HG03575 (cell line): ENCODE results near the gene CD2BP2.
"Not testable (repeated sequence)": the region's sequence is repeated elsewhere in the genome, so short reads cannot be mapped to it uniquely, and the experiment has no call there.

Experiments used
- ATAC-seq: cut with Tn5 transposase; IDR thresholded peaks from one replicate; pipeline ENCODE4 v1.9.1; 2021; ENCODE audit not compliant: unreplicated experiment, insufficient number of reproducible peaks, low FRiP score; ENCODE audit errors: extremely low read depth

Gene CD2BP2

DNA sequence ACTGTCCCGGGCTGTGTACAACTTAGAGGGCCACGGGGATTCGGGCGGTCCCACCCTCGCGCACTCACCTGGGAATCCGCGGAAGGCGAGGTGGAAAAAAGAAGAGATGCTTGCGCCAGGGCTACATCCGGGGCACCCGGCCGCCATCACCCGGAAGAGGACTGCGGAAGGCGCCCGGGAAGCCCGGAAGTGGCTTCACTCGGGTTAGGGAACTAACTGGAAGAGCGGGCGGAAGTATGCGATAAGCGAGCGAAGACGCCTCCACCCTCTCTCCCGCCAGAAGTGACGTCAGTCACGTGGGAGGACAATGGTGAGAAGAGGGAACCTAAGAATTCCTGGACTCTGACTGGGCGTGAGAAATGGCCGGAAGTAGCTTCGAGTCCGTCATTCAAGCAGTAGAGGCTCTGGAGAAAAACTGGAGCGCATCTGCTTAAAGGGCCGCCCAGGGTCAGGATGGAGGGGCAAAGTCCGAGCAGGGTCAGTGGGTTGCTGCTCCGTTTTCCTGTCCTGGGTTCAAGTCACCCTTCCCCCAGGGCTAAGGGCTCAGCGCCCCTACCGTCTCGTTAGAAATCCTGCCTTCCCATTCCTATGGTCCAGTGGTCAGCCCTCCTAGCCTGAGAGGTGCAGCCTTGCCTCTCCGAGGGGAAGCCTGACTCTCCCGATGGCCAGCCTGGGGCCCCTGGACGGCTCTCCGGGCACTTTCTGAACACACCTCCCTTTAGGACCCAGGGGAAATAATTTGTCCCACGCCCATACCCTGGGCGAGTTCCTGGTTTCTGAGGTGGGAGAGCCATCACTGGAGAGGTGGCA, at the start of gene CD2BP2:
Gene CD2BP2 (minus strand): TSS at position 165 of the 810 bp plus-strand sequence. CDS start 627 bp downstream, outside the sequence.
- ATAC-seq = no peak

- no peak for ATAC-seq
Observed at GRCh38 chr16:30401768-30402425, 46.8 kb upstream of the CD2BP2 start.

GRCh38 chr16:30399435-30400186, 44.5 kb upstream of the CD2BP2 start:
- no peak for ATAC-seq

DNA sequence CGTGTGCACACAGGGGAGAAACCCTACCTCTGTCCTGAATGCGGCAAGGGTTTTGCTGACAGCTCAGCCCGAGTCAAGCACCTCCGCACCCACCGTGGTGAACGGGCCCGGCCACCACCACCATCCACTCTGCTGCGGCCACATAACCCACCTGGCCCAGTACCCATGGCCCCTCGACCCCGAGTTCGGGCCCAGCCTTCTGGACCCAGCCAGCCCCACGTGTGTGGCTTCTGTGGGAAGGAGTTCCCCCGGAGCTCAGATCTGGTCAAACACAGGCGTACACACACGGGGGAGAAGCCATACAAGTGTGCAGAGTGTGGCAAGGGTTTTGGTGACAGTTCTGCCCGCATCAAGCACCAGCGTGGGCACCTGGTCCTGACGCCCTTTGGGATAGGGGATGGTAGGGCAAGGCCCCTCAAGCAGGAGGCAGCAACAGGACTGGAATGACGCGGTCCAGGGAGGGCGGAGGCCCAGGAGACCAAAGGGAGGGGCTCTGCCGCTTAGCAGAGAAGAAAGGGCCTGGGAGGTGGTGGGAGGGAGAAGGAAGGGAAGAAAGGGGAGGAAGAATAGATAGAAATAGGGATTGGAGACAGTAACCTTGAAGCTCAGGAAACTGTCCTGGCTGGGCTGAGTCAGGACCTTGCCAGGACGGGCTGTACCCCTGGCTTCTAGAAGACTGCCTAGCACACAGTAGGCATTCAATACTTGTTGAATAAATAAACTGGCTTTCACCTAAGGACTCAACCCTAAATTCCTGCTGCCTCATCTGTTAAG, 43.7 kb upstream of the CD2BP2 start:
- no peak for ATAC-seq

- ATAC-seq = no peak
Observed at GRCh38 chr16:30397776-30398660, 42.9 kb upstream of the CD2BP2 start.

DNA sequence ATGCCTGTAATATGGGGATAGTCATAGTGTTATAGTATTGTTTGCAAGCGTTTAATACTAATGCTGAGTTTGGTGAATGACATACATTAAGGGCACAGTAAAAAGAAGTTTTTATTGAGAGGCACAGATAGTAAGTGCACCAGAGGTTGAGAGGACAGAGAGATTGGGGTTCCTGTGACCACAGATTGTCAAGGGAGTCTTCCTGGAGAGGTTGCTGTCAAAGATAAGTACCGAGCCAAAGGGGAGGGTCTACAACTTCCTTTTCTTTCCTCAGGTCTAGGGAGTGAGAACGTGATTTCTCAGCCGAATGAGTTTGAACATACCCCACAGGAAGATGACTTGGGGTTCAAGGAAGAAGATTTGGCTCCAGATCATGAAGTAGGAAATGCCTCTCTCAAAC, 41.9 kb upstream of the CD2BP2 start:
- no peak for ATAC-seq

DNA sequence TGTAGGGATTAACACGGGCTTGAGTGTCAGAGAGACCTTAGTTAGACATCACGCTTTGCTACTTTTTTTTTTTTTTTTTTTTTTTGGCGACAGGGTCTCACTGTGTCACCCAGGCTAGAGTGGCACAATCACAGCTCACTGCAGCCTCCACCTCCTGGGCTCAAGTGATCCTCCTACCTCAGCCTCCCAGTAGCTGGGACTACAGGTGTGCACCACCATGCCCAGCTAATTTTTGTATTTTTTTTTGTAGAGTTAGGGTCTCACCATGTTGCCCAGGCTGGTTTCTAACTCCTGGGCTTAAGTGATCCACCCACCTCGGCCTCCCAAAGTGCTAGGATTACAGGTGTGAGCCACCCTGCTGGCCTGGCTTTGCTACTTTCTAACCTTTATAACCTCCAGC, 41.5 kb upstream of the CD2BP2 start:
- not testable (repeated sequence) for ATAC-seq

GRCh38 chr16:30395992-30396585, 41.0 kb upstream of the CD2BP2 start:
- no peak for ATAC-seq

DNA sequence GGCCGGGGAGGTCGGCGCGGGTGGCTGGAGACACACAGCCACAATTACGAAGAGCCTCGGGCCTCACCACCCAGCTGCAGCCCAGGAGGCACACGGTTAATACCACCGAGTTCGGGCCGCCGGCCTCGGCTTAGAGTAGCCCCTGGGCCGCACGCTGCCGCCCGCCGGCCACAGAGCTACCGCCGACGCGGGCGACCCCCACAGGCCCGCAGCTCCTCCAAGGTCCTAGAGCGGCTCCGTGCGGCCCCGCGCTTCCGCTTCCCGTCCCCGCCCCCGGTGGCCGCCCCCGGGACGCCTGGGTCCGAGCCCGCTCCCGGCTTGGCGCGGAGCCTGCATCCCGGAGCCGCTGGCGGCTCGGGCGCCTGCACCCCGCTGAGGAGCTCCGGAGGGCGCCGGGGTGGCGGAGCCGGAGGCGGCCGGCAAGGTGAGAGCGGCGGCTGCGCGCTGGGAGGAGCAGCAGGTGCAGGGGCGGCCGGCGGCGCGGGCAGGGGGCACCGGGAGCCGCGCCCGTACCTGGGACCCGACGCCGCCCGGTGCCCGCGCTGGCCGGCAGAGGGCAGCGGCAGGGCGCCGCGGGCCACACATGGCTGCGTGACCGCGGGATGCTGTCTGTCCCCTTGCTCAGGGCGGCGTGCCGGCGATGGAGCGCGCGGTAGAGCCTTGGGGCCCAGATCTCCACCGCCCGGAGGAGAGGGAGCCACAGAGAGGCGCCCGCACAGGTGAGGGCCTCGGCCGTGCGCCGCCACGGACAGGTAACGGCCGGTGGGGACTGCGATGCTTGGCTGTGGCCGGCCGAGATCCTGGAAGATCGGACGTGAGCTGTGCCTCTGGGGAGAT, 40.3 kb upstream of the CD2BP2 start, which contains the start of gene ZNF48:
Gene ZNF48 (plus strand): TSS at position 266 of the 837 bp plus-strand sequence. CDS start 375 bp downstream, at position 641.
- ATAC-seq = no peak

DNA sequence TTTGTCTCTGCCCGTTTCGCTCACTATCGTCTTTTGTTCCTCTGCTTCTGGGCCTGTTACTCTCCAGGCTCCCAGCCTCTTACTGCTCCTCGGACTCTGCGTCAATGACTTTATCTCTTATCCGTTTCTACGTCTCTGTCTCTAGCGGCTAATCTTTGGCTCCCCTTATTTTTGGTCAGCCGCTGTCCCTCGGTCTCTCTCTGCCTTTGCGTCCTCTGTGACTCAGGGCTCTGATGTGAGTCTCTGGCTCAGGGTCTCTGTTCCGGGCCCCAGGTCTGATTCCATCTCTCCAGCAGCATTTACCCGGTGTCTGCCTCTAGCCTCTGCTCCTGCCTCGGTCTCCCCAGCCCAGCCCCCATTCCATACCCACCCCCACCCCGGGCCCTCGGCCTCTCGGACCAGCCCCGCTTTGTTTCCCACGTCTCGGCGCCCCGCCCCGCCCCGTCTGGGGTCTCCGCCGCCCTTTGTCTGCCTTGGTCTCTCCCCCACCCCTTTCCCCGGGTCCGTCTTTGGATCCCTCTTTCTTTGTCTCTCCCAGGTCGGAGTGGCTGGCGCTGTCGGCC, 39.6 kb upstream of the CD2BP2 start:
- no peak for ATAC-seq

DNA sequence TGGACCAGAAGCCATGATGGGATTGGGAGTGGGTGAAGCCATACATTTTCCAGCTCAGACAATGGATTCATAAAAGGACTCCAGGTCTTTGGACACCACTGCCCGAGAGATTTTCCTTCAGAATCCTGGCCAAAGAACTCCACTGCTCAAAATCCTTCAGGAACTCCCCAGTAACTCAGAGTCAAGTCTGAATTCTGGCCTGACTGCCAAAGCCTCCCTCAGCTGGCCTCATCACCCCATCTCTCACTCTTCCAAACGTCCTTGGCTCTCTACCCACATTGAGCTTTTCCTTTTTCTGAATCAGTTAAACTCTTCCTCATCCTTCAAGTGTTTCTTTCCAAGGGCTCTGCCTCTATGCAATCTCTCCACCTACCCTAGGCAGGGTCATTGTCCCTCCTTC, 28.4 kb upstream of the CD2BP2 start:
- no peak for ATAC-seq

DNA sequence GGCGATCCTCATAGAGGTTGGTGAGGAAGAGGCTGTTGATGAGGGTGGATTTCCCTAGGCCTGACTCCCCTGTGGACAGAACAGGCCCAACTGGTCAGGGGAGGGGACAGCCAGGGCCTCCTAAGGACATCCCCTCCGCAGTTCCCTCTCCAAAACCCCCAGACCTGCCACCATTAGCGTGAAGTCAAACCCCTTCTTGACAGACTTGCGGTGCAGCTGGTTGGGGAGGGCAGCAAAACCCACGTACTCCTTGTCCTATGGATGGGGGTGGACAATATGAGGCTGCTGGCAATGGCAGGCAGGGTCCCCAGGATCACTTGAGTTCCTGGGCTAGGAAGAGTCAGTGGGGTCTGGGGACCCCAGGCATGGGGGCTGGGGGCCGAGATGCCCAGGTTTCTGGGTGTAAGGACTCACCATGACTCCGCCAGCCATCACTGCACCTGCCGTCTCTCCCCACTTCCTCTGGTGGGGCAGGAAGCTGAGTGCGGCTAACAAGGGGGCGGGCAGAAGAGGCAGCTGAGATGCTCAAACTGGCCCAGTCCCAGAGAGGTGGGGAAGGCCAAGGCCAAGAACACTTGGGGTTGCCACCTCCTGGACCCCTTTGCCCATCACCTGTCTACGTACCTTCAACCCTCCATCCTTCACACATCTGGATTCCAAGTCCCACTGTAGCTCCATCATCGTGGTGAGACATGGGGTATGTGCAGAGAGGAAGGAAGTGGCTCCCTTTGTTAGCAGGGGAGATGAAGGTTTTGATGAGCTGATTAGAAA, 27.2 kb upstream of the CD2BP2 start, which contains the start of gene SEPTIN1:
Gene SEPTIN1 (minus strand): TSS at position 451 of the 771 bp plus-strand sequence. CDS start 19 bp downstream, at position 432.
- ATAC-seq = no peak

DNA sequence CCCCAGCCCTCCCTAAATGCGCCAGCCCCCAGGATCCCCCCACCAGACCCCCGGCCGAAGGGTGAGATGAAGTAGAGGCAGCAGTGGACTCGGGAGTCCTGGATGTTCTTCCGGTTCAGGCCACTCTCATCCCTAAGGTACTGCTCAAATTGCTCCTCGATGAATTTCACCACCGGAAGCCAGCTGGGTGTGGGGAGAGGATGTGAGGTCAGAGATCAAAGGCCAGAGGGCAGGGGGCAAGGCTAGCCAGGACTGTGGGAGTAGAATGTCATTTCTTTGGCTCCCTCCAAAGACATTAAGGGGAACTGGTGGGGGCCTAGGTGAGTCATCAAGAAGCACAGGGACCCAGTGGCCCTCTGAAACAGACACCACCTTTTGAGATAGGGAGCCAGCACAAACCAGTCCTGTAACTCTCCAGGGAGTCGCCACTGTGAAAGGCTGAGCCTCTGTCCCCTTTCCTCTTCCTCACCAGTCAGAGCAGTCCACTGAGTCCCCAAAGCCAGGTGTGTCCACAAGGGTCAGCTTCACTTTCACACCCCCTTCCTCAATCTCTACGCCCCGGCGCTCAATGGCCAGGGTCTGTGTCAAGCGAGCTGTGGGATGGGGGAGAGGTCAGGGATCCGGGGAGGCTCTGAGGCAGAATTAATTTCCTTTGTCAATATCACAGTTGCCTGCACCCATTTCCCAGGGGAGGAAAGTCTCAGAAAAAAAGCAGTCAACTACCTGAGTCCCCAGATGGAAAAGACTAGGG, 26.4 kb upstream of the CD2BP2 start:
- no peak for ATAC-seq

GRCh38 chr16:30380803-30381208, 25.7 kb upstream of the CD2BP2 start:
- no peak for ATAC-seq
